ENCODE results near the gene ASRGL1.
"Not testable (repeated sequence)": the region's sequence is repeated elsewhere in the genome, so short reads cannot be mapped to it uniquely, and the experiment has no call there.

ASRGL1 gene

GRCh38 chr11:62353841-62354240, 16.6 kb downstream of the ASRGL1 start:
- no peak for DNase-seq

- no peak for DNase-seq
These were observed 21.0 kb downstream of the ASRGL1 start for GRCh38 chr11:62358273-62358672.

GRCh38 chr11:62359475-62359874, 22.2 kb downstream of the ASRGL1 start:
- DNase-seq, result no peak

GRCh38 chr11:62360685-62361084, 23.4 kb downstream of the ASRGL1 start:
- no peak for DNase-seq

- not testable (repeated sequence) for DNase-seq
These were observed 31.7 kb downstream of the ASRGL1 start for GRCh38 chr11:62368861-62369477.

GRCh38 chr11:62370743-62371440, 33.6 kb downstream of the ASRGL1 start:
- peak; percentile 70 for DNase-seq

- no peak for DNase-seq
These were observed 35.6 kb downstream of the ASRGL1 start for GRCh38 chr11:62372871-62373270.

GRCh38 chr11:62373464-62374119, 36.3 kb downstream of the ASRGL1 start:
- DNase-seq, result no peak

GRCh38 chr11:62374801-62375200, 37.6 kb downstream of the ASRGL1 start:
- no peak for DNase-seq

GRCh38 chr11:62378459-62379063, 41.3 kb downstream of the ASRGL1 start:
- DNase-seq, result not testable (repeated sequence)

GRCh38 chr11:62379586-62379985, 42.3 kb downstream of the ASRGL1 start:
- not testable (repeated sequence) for DNase-seq

GRCh38 chr11:62380821-62381245, 43.6 kb downstream of the ASRGL1 start:
- peak; percentile 59 for DNase-seq

- DNase-seq, result no peak
These were observed 46.6 kb downstream of the ASRGL1 start for GRCh38 chr11:62383822-62384221.

- not testable (repeated sequence) for DNase-seq
These were observed 48.8 kb downstream of the ASRGL1 start for GRCh38 chr11:62386083-62386482.

- no peak for DNase-seq
These were observed 50.1 kb downstream of the ASRGL1 start for GRCh38 chr11:62387381-62387780.

GRCh38 chr11:62388999-62389398, 51.8 kb downstream of the ASRGL1 start:
- no peak for DNase-seq

GRCh38 chr11:62390237-62390636, 53.0 kb downstream of the ASRGL1 start:
- DNase-seq, result no peak

- no peak for DNase-seq
These were observed 53.5 kb downstream of the ASRGL1 start for GRCh38 chr11:62390722-62391121.

- no peak for DNase-seq
These were observed 54.6 kb downstream of the ASRGL1 start for GRCh38 chr11:62391642-62392425.

- DNase-seq, result no peak
These were observed 55.3 kb downstream of the ASRGL1 start for GRCh38 chr11:62392506-62392905.

GRCh38 chr11:62393061-62393611, 55.9 kb downstream of the ASRGL1 start:
- DNase-seq, result no peak

- DNase-seq, result no peak
These were observed 56.5 kb downstream of the ASRGL1 start for GRCh38 chr11:62393735-62394134.
